ENCODE results near the gene SYT17.

- no peak for TF ChIP-seq MAX (IDR thresholded peaks at IDR 0.05)
- TF ChIP-seq CEBPB (IDR thresholded peaks at IDR 0.05) = no peak
- TF ChIP-seq TAF1 (IDR thresholded peaks at IDR 0.05; ENCODE audit: low read depth) = no peak
- TF ChIP-seq ZBTB7A (IDR thresholded peaks at IDR 0.05; ENCODE audit: low read depth) = no peak
- TF ChIP-seq REST (IDR thresholded peaks at IDR 0.05; ENCODE audit: low read depth) = no peak
- TF ChIP-seq TCF12 (IDR thresholded peaks at IDR 0.05; ENCODE audit: low read depth) = no peak
- no peak for TF ChIP-seq EGR1 (IDR thresholded peaks at IDR 0.05)
- TF ChIP-seq YY1 (IDR thresholded peaks at IDR 0.05; ENCODE audit: low read depth) = no peak
- TF ChIP-seq EP300 (IDR thresholded peaks at IDR 0.05; ENCODE audit: borderline replicate concordance) = no peak
- TF ChIP-seq NFIC (IDR thresholded peaks at IDR 0.05) = no peak
- TF ChIP-seq FOXM1 (IDR thresholded peaks at IDR 0.05; ENCODE audit: borderline replicate concordance, low read depth) = no peak
- no peak for TF ChIP-seq RAD21 (IDR thresholded peaks at IDR 0.05; ENCODE audit: low read depth)
- TF ChIP-seq USF1 (IDR thresholded peaks at IDR 0.05) = no peak
- TF ChIP-seq TEAD4 (IDR thresholded peaks at IDR 0.05) = no peak
These were observed 44.4 kb upstream of the SYT17 start for GRCh38 chr16:19123535-19124178.
